ENCODE measurements around the gene SYT17.

GRCh38 chr16:19166500-19166899 is 1.5 kb upstream of the SYT17 start:
- TF ChIP-seq, protein P1, sequence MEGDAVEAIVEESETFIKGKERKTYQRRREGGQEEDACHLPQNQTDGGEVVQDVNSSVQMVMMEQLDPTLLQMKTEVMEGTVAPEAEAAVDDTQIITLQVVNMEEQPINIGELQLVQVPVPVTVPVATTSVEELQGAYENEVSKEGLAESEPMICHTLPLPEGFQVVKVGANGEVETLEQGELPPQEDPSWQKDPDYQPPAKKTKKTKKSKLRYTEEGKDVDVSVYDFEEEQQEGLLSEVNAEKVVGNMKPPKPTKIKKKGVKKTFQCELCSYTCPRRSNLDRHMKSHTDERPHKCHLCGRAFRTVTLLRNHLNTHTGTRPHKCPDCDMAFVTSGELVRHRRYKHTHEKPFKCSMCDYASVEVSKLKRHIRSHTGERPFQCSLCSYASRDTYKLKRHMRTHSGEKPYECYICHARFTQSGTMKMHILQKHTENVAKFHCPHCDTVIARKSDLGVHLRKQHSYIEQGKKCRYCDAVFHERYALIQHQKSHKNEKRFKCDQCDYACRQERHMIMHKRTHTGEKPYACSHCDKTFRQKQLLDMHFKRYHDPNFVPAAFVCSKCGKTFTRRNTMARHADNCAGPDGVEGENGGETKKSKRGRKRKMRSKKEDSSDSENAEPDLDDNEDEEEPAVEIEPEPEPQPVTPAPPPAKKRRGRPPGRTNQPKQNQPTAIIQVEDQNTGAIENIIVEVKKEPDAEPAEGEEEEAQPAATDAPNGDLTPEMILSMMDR (conservative IDR thresholded peaks at IDR 0.05; ENCODE audit: low read length): no peak
- no peak for TF ChIP-seq EZH2phosphoT487 (IDR thresholded peaks at IDR 0.05; ENCODE audit: borderline replicate concordance)

Measured in Loucy (cell line).